RKO (cell line): ENCODE results near the gene MAP1B.
A peak's percentile ranks its signal among the peaks of the same experiment; 100 is the strongest.

Experiments used
- DNase-seq: peaks from one replicate; pipeline ENCODE4 v3.0.0-alpha.2; 2016; ENCODE audit warnings: low spot score

The MAP1B gene

GRCh38 chr5:72133212-72133990 is 26.1 kb downstream of the MAP1B start:
- peak; percentile 52 for DNase-seq

DNA sequence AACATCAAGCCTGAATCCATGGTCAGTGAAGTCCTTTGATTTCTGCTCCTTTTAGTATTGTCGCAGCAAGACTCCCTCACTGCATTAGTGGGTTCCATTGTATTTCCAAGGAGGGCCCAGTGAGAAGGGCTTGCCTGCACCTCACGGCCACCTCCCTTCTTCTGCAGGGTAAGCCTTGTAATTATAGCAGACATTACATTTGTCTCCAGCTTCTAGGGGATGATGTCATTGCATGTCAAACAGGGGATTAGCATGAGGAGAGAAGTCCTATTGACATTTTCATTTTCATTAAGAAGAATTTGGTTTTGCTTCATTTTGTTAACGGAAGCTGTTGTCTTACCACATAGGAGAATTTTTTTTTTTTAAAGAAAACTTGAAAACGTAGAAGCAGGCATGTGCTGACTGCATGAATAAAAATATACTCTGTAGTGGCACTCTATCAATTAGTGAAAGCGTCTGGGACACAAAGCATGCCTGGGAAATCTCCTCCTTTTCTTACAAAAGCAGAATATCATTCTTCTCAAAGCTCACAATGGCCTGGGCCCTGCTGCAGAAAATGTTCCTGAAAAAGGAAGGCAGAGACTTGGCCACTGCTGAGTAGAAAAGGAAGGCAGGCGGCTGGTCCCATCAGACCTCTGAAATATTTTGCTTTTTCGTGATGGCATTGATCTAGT is 27.1 kb downstream of the MAP1B start:
- DNase-seq, result no peak

DNA sequence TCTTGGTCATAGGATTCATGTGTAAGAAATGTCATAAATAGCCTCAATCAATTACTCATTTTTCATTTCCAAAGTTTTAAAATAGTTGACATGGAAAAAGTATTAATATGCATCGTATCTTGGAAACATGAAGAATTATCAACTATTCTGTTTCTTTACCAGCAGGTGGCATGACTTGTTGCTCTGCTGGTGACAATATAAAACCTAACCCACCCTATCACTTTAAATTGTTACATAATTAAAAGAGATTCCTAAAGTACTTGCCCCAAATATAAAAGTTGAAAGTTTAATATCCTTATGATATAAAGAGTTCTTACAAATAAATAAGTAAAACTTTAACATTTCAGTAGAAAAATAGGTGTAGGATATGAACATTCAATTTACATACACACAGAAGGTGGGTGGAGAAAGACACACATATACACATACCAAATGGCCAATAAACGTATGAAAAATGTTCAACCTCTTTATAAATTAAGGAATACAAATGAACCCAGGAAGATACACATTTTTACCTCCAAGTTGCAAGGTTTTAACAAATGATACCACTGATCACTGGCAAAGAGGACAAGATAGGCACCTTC is 30.6 kb downstream of the MAP1B start:
- DNase-seq, result peak; percentile 61

DNA sequence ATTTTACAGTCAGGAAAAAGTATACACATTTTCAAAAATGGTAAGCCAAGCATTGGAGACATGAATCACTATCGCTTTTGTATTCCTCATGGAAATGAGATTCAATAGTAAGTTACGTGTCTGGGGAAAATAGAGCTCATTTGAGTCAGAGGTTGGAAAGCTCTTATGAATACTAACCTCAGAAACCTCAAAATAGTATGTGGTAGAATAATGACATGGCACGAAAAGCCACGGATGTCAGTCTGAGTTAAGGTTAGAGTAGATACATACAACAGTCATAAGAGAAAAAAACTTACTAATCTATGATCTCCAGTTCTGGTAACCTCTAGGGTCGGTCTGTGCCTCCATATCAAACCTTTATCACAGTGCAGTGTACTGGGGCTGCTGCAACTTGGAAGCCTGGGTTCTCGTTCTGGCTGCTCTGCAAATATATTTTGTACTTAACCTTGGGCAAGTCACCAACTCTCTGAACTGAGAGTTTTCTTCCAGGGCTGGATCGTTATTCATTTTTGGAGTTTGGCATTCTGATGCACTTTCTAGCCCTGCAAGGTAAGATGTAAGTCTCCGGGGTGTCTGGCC is 31.8 kb downstream of the MAP1B start:
- peak; percentile 68 for DNase-seq

GRCh38 chr5:72140711-72141110 is 33.4 kb downstream of the MAP1B start:
- no peak for DNase-seq

- no peak for DNase-seq
Measured at GRCh38 chr5:72141440-72142355, 34.4 kb downstream of the MAP1B start.

- DNase-seq, result no peak
Measured at GRCh38 chr5:72144762-72145161, 37.5 kb downstream of the MAP1B start.

DNA sequence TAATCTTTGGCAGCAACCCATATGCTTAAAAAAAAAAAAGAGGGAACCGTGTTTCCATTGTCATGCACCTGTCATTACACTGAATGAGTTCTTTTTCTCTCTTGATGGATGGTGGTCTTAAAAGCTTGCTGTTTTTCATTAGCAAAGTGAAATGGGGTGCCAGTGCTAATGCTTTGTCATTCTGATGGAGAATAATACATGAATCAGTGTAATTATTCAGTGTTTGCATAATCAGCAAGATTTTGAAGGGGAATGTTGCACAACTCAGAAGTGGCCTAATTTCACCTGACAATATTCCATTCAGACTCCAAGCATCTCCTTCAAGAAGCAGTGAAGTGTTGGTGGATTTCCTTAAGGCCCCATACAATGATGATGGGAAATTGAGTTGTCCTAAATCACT is 38.1 kb downstream of the MAP1B start:
- no peak for DNase-seq

DNA sequence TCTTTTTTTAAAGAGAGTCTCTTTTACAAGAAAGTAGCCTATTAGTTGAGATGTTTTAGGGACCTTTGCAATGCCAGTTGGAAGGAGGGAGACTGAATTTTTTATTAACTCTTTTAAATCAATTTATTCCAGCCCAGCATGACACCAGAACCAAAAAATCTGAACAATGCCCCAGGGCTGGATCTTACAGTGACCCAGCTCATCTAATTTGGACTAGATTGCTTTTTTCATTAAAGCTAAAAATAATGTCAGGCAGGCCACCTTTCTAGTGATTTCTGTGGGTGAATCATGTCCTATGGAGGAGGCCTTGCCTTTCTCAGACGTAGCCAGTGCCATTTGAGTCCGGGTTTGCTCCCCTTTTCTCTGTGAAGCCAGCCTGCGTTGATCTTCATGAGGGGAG is 38.8 kb downstream of the MAP1B start:
- DNase-seq, result no peak

GRCh38 chr5:72147569-72147968 is 40.3 kb downstream of the MAP1B start:
- DNase-seq, result no peak

DNA sequence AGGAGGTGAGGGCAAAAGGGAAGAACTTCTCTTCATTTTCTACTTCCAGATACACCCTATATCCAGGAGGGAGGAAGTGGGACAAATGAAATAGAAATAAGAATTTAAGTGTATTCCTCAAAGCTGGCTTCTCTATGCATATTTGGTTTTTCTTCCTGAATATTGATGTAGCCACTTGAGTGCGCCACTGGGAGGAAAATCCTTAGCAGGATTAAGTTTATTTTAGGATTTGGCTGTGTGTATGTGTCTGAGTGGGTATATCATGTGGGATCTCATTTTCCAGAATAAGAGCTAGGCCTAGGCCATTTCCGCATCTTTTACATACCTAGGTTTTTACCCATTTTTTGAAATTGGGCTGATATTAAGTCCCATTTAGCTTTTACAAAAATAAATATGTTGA is 42.5 kb downstream of the MAP1B start:
- DNase-seq, result no peak

DNA sequence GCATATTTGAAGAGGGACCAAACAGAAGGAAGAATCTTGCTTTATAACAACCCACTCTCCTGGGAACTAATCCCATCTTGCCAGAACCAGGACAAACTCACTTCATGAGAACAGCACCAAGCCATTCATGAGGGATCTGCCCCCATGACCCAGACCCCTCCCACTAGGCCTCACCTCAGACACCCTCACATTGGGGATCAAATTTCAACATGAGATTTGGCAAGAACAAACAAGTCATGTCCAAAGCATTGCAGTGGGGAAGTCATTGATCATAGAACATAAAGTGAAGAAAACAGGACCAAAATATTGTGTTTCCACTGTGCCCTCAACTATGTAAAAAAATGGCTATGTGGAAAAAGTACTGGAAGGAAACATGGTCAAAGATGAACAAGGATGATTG is 43.9 kb downstream of the MAP1B start:
- no peak for DNase-seq

DNA sequence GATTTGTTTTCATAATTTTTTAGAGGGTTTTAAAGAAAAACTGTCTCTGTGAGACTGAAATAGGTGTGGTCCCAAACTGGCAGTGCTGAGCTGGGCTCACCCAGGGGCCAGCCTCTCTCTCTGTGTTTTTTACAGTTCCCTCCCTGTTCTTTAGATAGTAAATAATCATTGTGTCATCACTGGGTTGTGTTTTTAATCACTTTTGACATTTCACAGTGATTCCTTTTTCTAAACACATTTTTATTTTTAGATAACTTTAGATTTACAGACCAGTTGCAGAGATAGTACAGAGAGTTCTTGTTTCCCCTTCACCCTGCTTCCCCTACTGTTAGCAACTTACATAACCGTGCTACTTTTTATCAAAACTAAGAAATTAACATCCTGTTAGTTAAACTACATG is 44.4 kb downstream of the MAP1B start:
- no peak for DNase-seq

- DNase-seq, result no peak
Measured at GRCh38 chr5:72152545-72152944, 45.3 kb downstream of the MAP1B start.

DNA sequence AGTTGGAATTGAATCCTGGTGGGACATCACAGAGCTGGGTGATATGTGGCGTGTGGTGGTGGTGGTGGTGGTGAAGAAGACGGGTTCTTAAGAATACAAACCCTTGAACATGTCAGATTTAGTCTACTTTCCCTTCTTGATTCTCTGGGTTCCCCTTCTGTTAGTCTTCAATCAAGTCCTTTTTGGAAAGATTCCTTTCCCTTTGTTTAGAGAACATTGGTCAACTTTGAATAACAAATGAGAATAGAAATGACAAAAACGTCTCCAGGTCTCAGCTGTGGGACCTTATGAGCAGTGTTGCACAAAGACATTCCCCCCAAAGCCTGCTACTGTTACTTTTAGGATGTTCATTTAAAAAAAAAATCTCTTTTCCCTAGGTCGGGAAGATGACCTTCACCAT is 46.3 kb downstream of the MAP1B start:
- no peak for DNase-seq

DNA sequence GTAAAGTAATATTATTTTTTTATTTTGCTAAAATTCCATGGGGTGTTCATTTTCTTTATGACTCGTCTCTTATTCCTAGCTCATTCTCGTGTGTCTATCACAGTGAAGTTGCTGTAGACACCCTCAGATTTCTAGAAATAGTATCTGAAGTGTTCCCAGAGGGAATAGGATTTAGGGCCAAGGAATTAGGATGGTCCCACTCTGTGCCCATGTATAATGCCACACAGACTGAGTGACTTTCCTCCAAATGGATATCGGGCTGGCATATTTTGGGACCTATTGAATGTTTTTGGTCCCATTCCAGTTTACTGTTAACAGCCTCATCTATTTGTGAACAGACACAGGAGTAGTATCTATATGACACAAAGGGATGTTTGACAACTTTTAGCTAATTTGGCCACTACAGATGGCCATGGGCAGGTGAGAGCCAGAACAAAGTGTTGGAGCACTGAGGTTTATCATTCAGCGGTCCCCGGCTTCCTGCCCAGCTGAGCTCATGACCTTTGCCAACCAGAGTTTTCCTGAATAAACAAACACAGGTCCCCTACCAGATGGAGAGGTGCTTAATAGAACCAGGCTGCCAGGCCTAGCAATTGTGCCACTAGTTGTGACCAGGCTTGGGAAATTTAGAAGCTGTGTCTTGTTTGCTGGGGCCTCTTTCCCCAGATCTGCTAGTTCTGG is 46.9 kb downstream of the MAP1B start:
- DNase-seq, result no peak

- peak; percentile 54 for DNase-seq
Measured at GRCh38 chr5:72156946-72157624, 49.8 kb downstream of the MAP1B start.

DNA sequence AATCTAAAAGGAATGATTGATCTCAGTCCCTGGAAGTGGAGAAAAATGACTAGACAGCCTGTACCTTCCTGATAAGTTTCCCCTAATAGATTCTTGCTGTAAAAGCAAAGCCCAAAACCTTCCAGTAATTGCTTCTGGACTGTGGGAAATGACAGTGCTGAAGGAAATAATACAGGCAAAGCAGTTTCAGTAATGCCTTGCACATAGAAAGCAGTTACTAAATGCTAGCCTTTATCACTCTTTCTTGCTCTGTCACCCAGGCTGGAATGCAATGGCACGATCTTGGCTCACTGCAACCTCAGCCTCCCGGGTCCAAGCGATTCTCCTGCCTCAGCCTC is 50.3 kb downstream of the MAP1B start:
- no peak for DNase-seq

- no peak for DNase-seq
Measured at GRCh38 chr5:72159501-72159911, 52.2 kb downstream of the MAP1B start.

DNA sequence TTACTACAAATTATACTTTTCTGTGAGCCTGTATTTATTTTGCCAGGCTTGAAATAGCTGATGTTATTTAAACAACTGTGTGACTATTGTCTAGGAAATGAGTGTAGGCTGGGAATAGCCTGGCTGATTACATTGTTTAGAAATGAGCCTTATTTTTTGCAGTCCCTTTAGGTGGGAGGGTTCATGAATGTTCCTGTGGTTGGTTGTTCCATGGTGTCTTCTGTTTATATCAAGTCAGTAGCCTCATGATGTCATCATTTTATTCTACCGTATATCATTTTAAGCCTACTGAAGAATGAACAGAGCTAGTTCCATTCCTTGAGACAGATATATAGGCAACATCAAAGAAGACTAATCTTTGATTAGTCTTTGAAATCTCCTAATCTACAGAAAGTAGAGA is 53.1 kb downstream of the MAP1B start:
- no peak for DNase-seq

- no peak for DNase-seq
Measured at GRCh38 chr5:72160959-72161358, 53.7 kb downstream of the MAP1B start.
